ENCODE measurements around the gene CHD6. TPM values are rescaled to one million over a fixed set of nuclear protein-coding genes. Genes with fewer than 3 reads are reported as not detected.

The CHD6 gene
- total RNA-seq, 4 donors from 2014 or later = 32.5 to 37.7 (median 35.0) TPM

DNA sequence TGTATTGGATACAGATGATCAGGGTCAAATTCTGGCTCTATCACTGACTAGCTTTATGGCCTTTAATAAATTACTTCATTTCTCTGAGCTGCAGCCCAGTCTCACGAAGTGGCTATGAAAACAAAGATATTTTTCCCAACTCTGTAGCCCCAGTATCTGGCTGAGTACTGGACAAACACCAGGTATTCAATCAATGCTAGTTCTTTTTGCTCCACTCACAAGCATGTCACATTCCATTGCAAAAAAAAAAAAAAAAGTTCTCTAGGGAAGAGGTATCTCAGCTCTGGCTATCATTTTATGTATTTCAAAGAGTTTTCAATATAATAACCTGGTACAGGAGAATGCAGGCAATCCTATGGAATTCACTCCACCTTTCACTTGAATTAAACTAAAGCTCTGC, 3.1 kb downstream of the CHD6 start:
- no peaks in the 10 kb centered on the region for H3K27me3 ChIP-seq
- WGBS = 28% methylated on average over 1 of the region's 1 CpG
- no peak overlapping the region for H3K27ac ChIP-seq (replicated peaks in 1 of 4)
- no peak for TF ChIP-seq POLR2AphosphoS5 (IDR thresholded peaks at IDR 0.05)
- TF ChIP-seq EP300 (IDR thresholded peaks at IDR 0.05) = no peak
- no peak for TF ChIP-seq POLR2A (IDR thresholded peaks at IDR 0.05; ENCODE audit: low read depth)
- TF ChIP-seq, protein P1, sequence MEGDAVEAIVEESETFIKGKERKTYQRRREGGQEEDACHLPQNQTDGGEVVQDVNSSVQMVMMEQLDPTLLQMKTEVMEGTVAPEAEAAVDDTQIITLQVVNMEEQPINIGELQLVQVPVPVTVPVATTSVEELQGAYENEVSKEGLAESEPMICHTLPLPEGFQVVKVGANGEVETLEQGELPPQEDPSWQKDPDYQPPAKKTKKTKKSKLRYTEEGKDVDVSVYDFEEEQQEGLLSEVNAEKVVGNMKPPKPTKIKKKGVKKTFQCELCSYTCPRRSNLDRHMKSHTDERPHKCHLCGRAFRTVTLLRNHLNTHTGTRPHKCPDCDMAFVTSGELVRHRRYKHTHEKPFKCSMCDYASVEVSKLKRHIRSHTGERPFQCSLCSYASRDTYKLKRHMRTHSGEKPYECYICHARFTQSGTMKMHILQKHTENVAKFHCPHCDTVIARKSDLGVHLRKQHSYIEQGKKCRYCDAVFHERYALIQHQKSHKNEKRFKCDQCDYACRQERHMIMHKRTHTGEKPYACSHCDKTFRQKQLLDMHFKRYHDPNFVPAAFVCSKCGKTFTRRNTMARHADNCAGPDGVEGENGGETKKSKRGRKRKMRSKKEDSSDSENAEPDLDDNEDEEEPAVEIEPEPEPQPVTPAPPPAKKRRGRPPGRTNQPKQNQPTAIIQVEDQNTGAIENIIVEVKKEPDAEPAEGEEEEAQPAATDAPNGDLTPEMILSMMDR (IDR thresholded peaks at IDR 0.05) = no peak
- H3K4me1 ChIP-seq = peaks cover 27 to 68% (median 48%) of the 10 kb centered on the region in 4 donors
- H3K4me3 ChIP-seq = no peak overlapping the region
- H3K36me3 ChIP-seq = no peaks in the 10 kb centered on the region
- intact Hi-C loops (cut with DNase I) = loop anchor here (5.0 kb wide), 1 partner anchor 77 kb away; no protein-coding TSS in a partner anchor
- DNase-seq (ENCODE audit: extremely low spot score) = no peak
- H3K9me3 ChIP-seq = no peaks in the 10 kb centered on the region

DNA sequence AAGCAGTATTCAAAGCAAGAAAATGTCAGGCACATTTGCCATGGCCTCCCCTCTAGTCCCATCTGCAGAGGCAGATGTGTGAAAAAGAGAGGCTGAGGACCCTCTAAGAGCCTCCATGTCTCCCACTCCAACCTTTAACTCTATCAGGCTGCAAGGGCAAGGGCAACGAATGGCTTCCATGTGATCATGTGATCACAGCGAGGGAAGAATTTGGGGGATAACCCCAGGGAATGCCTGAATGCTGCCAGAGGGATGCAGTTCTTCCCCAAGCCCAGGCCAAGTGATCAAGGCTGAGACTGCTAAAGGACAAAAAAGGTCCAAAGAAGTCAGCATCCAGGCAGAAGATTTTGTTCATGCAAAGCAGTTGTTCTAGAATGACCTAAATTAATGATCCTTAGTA, 4.9 kb downstream of the CHD6 start:
- TF ChIP-seq POLR2AphosphoS5 (IDR thresholded peaks at IDR 0.05) (no peak), POLR2A (IDR thresholded peaks at IDR 0.05; ENCODE audit: low read depth) (no peak)
- TF ChIP-seq, protein P1 (IDR thresholded peaks at IDR 0.05) = no peak
- intact Hi-C loops (cut with DNase I) = no loop called here
- no peak for DNase-seq (ENCODE audit: extremely low spot score)
- no peaks in the 10 kb centered on the region for H3K27me3 ChIP-seq
- H3K9me3 ChIP-seq = no peaks in the 10 kb centered on the region
- peaks cover 30 to 74% (median 48%) of the 10 kb centered on the region in 4 donors for H3K4me1 ChIP-seq
- WGBS = 86% methylated on average over 2 of the region's 2 CpGs
- H3K4me3 ChIP-seq = no peak overlapping the region
- no peak overlapping the region for H3K27ac ChIP-seq (replicated peaks in 1 of 4)
- H3K36me3 ChIP-seq = no peaks in the 10 kb centered on the region

DNA sequence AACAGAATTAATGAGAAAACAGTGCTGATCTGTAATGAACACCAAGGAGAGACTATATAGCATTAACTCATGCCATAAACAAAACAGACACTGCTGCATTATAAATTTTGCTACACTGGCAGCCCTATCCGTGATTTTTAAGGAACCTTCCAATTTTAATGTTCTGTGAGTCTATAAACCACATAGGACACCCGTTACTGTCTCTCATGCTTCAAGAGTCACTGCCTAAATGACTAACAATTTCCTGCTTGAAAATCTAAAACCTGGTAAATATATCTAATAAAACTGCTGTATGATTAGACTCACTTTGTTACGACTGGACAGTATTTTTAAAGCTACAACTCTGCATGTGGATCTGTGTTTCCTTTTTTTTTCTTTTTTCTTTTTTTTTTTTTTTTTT, 8.7 kb downstream of the CHD6 start:
- H3K4me1 ChIP-seq = peaks cover 12 to 60% (median 30%) of the 10 kb centered on the region in 4 donors

DNA sequence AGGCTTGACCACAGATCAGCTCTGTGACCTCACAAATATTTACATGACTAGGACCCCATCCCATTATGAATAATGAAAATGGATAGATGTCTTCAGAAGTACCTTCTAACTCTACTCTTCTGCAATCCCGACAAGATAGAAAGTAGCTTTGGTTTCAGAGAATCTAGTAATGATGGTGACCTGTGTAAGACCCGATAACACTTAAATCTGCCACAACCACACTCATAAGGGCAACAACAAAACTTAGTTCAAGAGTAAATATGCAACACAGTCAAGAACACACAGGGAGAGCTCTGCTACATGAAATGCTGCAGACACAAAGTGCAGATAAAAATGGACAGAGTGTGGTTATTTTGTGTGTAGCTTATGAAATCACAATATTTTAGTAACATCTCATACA, 9.6 kb downstream of the CHD6 start:
- no peak for DNase-seq (ENCODE audit: extremely low spot score)
- Histone ChIP-seq H3K27ac (replicated peaks in 1 of 4) (no peak overlapping the region), H3K27me3 (no peaks in the 10 kb centered on the region), H3K4me3 (no peak overlapping the region), H3K9me3 (no peaks in the 10 kb centered on the region), H3K36me3 (no peaks in the 10 kb centered on the region), H3K4me1 (peaks cover 12 to 57% (median 31%) of the 10 kb centered on the region in 4 donors)
- TF ChIP-seq POLR2A (IDR thresholded peaks at IDR 0.05; ENCODE audit: low read depth) (no peak), POLR2AphosphoS5 (IDR thresholded peaks at IDR 0.05) (no peak), EP300 (IDR thresholded peaks at IDR 0.05) (no peak)
- TF ChIP-seq, protein P1 (IDR thresholded peaks at IDR 0.05) = no peak
- 98% methylated on average over 2 of the region's 2 CpGs for WGBS
- intact Hi-C loops (cut with DNase I) = no loop called here

More for the DNA sequence above, 8.7 kb downstream of the CHD6 start:
- no peaks in the 10 kb centered on the region for H3K9me3 ChIP-seq
- no peak for DNase-seq (ENCODE audit: extremely low spot score)
- no peaks in the 10 kb centered on the region for H3K36me3 ChIP-seq
- no peak for TF ChIP-seq POLR2A (IDR thresholded peaks at IDR 0.05; ENCODE audit: low read depth)
- TF ChIP-seq, protein P1 (IDR thresholded peaks at IDR 0.05) = no peak
- no peak for TF ChIP-seq POLR2AphosphoS5 (IDR thresholded peaks at IDR 0.05)
- no peak for TF ChIP-seq EP300 (IDR thresholded peaks at IDR 0.05)
- 74% methylated on average over 3 of the region's 3 CpGs for WGBS
- H3K27me3 ChIP-seq = no peaks in the 10 kb centered on the region
- H3K27ac ChIP-seq (replicated peaks in 1 of 4) = no peak overlapping the region
- intact Hi-C loops (cut with DNase I) = no loop called here
- H3K4me3 ChIP-seq = no peak overlapping the region

DNA sequence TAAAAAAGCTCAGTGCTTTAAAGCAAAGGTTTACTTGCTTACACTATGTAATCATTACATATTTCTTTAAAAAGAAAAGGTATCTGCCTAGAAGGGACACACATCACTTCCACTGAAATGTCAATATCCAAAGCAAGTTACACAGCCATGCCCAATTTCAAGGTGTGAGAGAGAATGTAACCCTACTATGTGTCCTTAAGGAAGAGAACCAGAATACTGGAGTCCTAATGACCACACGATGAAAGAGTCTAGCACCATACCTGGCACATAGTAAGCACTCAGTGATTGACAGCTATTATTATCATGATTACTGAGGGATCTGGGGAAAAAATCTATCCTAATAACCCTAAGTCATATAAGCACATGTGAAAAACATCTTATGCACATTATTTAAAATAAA, 10.4 kb downstream of the CHD6 start:
- peaks cover 6 to 50% (median 29%) of the 10 kb centered on the region in 4 donors for H3K4me1 ChIP-seq
- H3K27me3 ChIP-seq = no peaks in the 10 kb centered on the region
- intact Hi-C loops (cut with DNase I) = no loop called here
- DNase-seq (ENCODE audit: extremely low spot score) = no peak
- H3K27ac ChIP-seq (replicated peaks in 1 of 4) = no peak overlapping the region
- H3K9me3 ChIP-seq = no peaks in the 10 kb centered on the region
- TF ChIP-seq POLR2A (IDR thresholded peaks at IDR 0.05; ENCODE audit: low read depth) (no peak), EP300 (IDR thresholded peaks at IDR 0.05) (no peak), POLR2AphosphoS5 (IDR thresholded peaks at IDR 0.05) (no peak)
- TF ChIP-seq, protein P1 (IDR thresholded peaks at IDR 0.05) = no peak
- no peaks in the 10 kb centered on the region for H3K36me3 ChIP-seq
- no peak overlapping the region for H3K4me3 ChIP-seq
- 100% methylated on average over 1 of the region's 1 CpG for whole genome bisulfite sequencing

Data from esophagus muscularis mucosa (tissue), 4 donors.